GM10266 (cell line): Measurements from ENCODE around the gene HMGN3.
A peak's percentile ranks its signal among the peaks of the same experiment; 100 is the strongest.
"Not testable (repeated sequence)": the region's sequence is repeated elsewhere in the genome, so short reads cannot be mapped to it uniquely, and the experiment has no call there.

Experiments
- DNase-seq: peaks from one replicate; pipeline ENCODE4 v3.0.0; 2012; ENCODE audit errors: extremely low spot score
- CTCF ChIP-seq: IDR thresholded peaks from 2 replicates; pipeline ENCODE4 v1.5.1; 2012; ENCODE audit warnings: mild to moderate bottlenecking, low read depth; ENCODE audit not compliant: control insufficient read depth, insufficient read depth; ENCODE audit errors: missing control alignments

Gene HMGN3

GRCh38 chr6:79261666-79262065 lies 27.2 kb upstream of the HMGN3 start:
- no peak for DNase-seq
- no peak for TF ChIP-seq CTCF

- no peak for TF ChIP-seq CTCF
- DNase-seq, result no peak
These were observed 26.3 kb upstream of the HMGN3 start for GRCh38 chr6:79260772-79261171.

GRCh38 chr6:79257381-79258205 lies 23.1 kb upstream of the HMGN3 start:
- no peak for TF ChIP-seq CTCF
- DNase-seq, result no peak

GRCh38 chr6:79256770-79257169 lies 22.3 kb upstream of the HMGN3 start:
- DNase-seq, result not testable (repeated sequence)

GRCh38 chr6:79255086-79255485 lies 20.6 kb upstream of the HMGN3 start:
- not testable (repeated sequence) for DNase-seq

- DNase-seq, result no peak
- TF ChIP-seq CTCF, result no peak
These were observed 16.1 kb upstream of the HMGN3 start for GRCh38 chr6:79250559-79250958.

- peak; percentile 19 for TF ChIP-seq CTCF
- peak; percentile 37 for DNase-seq
These were observed 15.6 kb upstream of the HMGN3 start for GRCh38 chr6:79250107-79250514.

- no peak for TF ChIP-seq CTCF
- no peak for DNase-seq
These were observed 14.7 kb upstream of the HMGN3 start for GRCh38 chr6:79249136-79249535.
